GM18520 (cell line): ENCODE data around the gene ARPC1A.
"Not testable (repeated sequence)": the region's sequence is repeated elsewhere in the genome, so short reads cannot be mapped to it uniquely, and the experiment has no call there.

Experiments
- ATAC-seq: cut with Tn5 transposase; IDR thresholded peaks from one replicate; pipeline ENCODE4 v1.9.1; 2021; ENCODE audit not compliant: unreplicated experiment

ARPC1A gene

DNA sequence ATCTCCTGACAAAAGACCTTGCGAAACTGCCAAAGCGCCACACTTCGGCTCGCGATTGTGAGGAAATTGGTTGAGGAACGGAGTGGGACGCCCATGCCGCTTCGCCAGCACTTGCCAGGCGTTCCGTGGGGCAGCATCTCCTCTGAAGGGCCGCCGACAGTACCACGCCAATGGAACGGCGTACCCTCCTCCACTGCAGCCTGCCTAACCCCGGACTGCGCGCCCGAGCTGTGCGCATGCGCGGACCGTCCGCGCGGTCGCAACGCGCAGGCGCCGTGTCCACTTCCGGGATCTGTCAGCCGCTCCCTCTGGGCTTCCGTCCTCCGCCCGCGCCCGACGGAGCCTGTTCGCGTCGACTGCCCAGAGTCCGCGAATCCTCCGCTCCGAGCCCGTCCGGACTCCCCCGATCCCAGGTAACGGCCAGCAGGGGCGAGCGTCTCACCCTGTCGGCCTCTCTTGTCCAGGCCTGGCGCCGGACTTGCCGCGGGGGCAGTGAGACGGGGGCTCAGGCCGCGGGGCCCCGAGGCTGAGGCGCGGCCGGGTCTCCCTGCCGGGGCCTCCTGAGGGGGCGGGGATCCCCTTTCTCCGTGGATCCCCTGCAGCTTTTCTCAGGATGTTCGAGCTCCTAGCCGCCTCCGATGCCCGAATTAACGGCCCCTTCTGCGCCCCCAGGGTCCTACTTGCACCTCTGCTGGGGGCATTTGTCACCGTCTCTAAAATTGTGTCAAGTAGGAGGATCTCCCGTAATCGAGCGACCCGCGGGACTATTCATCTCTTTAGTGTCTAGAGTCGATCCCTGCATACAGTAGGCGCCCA is at the start of gene ARPC1A:
ARPC1A (plus strand) TSS at position 307 of the 816 bp plus-strand sequence. CDS start 7,456 bp downstream, outside the sequence.
- ATAC-seq = peak; percentile 90

DNA sequence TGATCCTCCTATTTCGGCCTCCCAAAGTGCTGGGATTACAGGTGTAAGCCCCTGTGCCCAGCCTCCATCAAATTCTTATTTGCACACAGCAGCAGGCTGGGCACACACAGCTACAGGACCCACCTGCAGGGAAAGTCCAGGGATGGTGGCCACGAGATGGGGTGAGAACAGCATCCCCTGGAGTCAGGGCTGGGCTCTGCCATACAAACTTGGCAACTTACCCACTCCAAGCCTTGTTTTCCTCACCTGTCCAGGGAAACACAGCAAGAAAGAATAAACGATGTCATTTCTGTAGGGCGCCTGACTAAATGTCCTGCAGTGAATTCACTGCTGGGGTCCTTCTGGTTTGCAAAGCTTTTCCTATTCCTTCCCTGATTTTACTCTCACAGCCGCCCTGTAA is 47.5 kb upstream of the ARPC1A start:
- no peak for ATAC-seq

DNA sequence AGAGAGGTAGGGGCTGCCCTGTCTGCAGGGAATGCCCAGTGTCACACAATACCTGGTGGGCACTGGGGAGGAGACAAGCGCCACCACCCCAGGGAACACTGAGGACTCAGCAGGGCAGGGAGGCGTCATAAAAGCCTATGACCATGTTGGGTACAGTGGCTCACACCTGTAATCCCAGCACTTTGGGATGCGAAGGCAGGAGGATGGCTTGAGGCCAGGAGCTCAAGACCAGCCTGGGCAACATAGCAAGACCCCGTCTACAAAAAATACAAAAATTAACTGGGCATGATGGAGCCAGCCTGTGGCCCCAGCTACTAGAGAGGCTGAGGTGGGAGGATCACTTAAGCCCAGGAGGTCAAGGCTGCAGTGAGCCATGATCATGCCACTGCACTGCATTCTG is 41.5 kb upstream of the ARPC1A start:
- ATAC-seq = not testable (repeated sequence)

DNA sequence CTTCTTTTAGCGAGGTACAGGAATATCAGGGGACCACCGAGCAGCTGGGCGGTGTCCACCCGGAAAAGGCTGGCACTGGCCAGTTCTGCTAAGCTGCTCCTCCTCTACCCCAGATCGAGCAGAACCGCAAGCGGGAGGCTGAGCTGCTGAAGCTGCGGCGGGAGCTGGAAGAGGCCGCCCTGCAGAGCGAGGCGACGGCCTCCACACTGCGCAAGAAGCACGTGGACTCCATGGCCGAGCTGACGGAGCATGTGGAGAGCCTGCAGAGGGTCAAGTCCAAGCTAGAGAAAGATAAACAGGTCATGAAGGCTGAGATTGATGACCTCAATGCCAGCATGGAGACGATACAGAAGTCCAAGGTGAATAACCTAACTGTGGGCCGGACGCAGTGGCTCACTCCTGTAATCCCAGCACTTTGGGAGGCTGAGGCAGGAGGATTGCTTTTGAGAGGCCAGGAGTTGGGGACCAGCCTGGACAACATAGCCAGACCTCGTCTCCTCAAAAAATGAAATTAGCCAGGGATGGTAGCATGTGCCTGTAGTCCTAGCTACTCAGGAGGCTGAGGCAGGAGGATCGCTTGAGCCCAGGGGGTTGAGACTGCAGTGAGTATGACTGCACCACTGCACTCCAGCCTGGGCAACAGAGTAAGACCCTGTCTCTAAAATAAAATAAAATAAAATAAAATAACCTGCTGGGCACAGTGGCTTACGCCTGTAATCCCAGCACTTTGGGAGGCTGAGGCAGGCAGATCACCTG is 37.7 kb upstream of the ARPC1A start:
- no peak for ATAC-seq

DNA sequence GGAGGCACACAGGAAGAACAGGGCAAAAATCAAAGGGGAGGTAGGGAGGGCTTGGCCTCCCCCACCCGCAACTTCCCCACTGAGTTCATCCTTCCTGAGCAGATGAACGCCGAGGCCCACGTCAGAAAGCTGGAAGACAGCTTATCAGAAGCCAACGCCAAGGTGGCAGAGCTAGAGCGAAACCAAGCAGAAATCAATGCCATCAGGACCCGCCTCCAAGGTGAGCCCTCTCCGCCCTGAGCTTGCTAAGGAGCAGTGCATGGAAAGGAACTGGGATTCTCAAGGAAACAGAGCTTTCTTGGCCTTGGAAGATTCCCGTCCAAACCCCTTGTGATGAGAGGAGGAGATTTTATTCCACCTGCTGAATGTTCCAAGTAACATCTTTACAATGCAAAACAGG is 36.5 kb upstream of the ARPC1A start:
- ATAC-seq = no peak

DNA sequence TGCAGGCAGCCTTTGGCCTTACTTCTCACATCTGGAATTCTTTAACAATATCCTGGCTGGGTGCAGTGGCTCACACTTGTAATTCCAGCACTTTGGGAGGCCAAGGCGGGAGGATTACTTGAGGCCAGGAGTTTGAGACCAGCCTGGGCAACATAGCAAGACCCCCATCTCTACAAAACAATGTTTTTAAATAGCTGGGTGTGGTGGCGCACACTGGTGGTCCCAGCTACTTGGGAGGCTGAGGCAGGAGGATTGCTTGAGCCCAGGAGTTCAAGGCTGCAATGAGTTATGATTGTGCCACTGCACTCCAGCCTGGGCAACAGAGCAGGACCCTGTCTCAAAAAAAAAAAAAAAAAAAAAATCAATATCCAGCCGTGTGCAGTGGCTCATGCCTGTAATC is 35.5 kb upstream of the ARPC1A start:
- ATAC-seq = not testable (repeated sequence)

DNA sequence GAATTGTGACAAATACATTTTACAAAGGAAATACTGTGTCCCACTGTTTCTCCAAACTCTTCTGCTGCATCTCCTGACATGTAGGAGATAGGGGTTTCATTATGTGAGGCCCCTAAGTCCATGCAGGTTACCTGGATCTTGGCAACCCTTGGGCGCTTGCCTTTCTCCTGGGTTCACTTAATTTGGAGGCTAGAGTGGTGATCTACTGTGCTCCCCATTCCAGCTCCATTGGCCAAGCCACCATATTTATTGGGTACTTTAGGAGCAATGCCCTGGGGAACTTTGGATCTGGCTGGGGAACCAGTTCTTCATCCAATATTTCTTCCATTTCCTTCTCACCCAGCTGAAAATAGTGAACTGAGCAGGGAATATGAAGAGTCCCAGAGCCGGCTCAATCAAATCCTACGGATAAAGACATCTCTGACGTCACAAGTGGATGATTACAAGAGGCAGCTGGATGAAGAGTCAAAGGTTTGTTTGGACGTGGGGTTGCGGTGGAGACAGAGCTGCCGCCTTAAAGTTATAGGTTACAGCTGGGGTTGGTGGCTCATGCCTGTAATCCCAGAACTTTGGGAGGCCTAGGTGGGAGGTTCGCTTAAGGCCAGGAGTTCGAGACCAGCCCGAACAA is 34.6 kb upstream of the ARPC1A start:
- ATAC-seq = no peak

DNA sequence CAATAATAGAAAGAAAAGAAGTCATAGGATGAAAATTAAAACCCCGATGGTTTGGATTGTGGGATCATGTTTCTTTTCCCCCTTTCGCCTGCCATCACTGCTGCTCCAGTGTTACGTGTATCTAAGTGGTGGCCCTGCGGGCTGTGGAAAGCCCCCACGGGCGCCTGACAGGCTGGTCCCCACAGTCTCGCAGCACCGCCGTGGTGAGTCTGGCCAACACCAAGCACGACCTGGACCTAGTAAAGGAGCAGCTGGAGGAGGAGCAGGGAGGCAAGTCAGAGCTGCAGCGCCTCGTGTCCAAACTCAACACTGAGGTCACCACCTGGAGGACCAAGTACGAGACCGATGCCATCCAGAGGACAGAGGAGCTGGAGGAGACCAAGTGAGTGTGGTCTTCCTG is 33.6 kb upstream of the ARPC1A start:
- ATAC-seq = no peak

DNA sequence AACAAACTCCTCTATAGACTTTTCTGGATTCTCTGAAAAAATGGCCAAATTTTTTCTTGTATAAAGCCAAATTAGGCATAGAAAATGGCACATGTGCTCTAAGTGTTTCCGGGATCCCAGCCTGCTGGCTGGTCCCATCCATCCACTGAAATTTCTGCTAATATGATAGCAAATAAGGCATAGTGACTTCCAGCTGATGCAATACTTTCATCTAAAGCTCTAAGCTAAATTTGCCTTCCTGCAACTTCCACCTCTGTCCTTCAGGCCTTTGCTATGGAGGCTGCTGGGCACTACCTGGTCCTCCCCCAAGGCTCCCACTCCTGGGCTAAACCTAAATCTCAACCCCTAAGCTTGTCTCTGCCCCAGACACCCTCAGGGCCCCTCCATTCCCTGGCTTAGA is 32.5 kb upstream of the ARPC1A start:
- ATAC-seq = no peak

DNA sequence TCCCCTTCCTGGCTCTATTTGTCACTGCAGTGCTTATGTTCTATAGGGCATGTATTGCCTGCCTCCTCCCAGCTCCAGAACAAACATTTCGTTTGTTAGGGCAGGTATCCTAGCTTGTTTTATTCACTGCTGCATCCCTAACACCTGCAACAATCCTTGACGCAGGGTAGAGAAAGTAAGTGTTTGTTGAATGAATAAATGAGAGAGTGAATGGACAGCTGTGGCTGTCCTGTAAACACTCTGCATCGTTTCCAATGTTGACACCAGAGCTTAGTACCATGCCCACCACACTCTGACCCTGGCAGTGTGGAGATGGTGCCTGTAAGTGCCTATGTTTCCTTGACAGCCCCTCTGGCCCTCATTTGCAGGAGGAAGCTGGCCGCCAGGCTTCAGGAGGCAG is 32.0 kb upstream of the ARPC1A start:
- no peak for ATAC-seq

DNA sequence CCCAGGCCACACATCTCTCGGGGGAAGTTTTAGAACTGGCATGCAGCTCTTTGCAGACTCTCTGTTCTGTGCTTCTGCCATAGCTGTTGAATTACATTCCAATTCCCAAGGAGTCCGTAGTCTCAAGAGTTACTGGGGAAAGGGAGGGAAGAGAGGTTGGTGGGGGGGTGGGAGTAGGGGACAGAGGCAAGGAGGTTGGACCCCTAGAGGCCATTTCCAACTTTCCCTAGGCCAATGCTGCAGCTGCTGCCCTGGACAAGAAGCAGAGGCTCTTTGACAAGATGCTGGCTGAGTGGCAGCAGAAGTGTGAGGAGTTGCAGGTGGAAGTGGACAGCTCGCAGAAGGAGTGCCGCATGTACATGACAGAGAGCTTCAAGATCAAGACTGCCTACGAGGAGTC is 29.2 kb upstream of the ARPC1A start:
- no peak for ATAC-seq

DNA sequence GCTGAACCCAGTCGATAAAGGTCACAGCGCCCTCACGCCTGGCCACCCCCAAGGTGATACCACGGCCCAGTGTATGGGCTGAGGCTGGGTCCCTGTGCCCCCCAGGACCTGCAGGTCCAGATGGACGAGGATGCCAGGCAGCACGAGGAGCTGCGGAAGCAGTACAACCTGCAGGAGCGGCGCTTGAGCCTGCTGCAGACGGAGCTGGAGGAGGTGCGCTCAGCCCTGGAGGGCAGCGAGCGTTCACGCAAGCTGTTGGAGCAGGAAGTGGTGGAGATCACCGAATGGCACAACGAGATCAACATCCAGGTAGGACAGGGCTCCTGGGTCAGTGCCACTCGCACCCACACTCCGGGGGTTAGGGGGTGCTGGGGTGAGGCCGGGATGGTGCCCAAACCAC is 24.2 kb upstream of the ARPC1A start:
- no peak for ATAC-seq

DNA sequence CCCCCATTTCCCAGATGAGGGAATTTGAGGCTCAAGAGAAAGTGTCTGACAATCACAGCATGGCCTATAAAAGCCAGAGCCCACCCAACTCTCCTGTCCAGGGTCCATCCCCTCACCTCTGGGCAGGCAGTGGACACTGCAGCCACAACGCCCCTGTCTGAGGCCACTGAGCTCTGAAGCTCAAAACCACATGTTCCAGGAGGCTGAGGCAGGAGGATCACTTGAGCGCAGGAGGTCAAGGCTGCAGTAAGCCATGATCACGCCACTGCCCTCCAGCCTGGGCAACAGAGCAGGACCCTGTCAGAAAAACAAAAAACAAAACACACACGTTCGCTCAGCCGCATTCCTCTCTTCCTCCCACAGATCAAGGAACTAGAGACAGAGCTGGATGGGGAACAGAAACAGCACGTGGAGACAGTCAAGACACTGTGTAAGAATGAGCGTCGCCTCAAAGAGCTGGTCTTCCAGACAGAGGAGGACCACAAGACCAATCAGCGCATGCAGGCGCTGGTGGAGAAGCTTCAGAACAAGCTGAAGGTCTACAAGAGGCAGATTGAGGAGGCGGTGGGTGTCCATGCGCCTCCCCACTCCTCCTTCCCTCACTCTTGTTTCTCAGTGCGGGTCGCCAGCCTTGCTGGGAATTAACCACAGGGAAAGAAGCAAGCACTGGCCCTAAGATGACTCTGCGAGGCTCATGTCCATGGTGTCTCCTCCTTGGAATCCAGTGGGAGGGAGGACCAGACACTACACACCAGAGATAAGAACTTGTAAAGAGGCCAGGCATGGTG is 20.0 kb upstream of the ARPC1A start:
- no peak for ATAC-seq

DNA sequence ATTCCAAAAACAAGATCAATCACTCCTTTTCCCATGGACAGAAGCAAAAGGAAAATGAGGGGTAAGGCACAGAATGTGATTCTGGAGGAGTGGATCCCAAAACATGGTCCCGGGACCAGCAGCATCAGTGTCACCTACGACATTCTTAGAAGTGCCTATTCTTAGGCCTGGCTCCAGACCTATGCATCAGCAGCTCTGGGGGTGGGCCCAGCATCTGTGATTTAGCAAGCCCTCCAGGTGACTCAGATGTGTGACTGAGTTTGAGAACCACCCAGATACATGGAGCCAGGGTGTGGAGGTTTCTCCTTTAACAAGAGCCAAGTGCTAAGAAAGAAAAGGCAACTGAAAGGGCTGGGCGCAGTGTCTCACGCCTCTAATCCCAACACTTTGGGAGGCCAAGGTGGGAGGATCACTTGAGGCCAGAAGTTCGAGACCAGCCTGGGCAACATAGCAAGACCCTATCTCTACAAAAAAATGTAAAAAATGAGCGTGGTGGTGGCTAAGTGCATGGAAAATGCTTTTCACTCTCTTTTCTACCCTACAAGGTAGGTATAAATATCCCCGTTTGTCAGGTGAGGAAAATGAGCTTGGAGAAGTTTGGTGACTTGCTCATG is 17.1 kb upstream of the ARPC1A start:
- no peak for ATAC-seq

DNA sequence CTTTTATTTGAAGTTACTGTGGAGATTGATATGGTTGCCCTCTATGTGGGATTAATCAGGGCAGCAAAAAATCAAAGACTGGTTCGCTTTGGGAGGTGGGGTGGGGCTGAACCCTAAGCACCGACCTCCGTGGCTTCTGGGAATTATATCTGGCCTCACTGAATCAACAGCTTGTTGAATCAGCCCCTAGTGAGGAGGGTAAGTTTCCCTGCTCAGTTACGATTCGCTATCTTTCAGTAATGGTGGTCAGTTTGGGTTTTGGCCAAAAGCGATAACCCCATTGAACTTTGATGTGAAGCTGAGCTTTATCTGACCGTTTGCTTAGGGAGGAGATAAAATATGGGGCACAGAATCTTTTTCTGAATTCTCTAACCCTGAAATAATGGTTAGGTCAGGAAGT is 16.6 kb upstream of the ARPC1A start:
- ATAC-seq = no peak

DNA sequence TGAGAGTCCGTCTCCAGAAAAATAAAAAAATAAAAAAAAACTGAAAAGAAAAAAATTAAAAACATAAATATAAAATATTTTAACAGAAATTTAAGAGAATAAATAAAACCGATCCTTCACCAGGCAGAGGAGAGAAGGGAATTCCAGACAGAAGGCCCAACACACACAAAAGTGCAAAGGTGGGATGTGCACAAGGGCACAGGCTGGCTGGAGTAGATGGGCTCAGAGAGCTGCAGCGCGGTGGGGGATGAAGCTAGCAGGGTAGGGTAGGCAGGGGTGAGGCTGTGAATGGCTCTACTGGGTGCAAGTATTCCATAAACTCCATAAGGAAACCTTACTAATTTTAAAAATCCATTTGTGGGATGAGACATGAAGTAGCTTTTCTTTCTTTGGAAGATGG is 15.7 kb upstream of the ARPC1A start:
- ATAC-seq = no peak

DNA sequence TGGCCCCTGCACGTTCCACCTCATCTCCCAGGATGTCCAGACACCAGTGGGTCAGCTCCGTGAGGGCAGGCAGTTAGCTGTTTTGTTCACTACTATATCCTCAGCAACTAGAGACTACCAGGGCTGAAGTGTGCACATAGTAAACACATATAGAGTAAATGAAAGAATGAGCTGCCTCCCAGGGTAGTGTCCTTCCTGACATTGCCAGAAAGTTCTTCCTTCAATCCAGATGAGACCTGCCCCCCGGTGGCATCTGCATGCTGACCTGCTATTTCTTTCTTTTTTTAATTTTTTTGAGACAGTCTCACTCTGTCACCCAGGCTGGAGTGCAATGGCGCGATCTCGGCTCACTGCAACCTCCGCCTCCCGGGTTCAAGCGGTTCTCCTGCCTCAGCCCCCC is 14.0 kb upstream of the ARPC1A start:
- no peak for ATAC-seq

DNA sequence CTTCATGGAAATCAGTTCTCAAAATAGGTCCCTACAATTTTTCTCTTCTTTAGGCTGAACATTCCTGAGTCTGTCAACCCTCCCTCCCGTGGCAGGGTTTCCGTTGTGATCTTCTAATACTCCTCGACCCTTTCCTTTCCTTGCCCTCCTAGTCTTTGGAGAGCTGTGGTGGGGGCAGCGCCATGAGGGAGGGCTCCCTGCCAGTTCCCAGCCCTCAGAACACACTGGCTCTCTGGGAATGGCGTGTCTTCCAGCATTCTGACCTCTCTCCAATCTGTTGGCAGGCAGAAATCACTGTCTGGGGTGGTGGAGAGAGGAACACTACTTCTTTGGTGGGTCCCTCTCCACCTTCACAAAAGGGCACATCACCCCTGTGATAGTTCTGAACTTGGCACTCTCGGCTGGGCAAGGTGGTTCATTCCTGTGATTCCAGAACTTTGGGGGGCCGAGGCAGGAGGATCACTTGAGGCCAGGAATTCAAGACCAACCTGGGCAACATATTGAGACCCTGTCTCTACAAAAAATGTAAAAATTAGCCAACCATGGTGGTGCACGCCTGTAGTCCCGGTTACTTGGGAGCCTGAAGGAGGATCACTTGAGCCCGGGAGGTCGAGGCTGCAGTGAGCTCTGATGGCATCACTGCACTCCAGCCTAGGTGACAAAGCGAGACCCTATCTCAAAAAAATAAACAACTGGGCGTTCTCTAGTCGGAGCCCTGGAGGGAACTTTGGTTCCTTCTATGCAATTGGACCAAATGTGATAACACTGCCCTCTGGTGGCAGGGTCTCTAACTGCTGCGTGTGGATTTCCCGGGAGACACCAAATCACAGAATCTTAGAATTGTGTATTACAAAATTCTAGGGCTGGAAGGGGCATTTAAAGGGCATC is 13.1 kb upstream of the ARPC1A start:
- no peak for ATAC-seq

DNA sequence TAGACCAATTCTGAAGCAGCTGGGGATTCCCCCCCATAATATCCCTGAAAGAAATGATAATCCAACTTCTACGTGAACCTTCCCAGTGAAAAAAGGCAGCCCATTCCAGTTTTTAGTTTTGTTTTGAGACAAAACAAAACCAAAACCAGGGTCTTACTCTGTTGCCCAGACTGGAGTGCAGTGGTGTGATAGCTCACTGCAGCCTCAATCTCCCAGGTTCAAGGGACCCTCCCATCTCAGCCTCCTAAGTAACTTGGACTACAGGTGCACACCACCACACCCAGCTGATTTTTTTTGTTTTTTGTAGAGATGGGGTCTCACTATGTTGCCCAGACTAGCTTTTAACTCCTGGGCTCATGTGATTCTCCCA is 12.5 kb upstream of the ARPC1A start:
- no peak for ATAC-seq

DNA sequence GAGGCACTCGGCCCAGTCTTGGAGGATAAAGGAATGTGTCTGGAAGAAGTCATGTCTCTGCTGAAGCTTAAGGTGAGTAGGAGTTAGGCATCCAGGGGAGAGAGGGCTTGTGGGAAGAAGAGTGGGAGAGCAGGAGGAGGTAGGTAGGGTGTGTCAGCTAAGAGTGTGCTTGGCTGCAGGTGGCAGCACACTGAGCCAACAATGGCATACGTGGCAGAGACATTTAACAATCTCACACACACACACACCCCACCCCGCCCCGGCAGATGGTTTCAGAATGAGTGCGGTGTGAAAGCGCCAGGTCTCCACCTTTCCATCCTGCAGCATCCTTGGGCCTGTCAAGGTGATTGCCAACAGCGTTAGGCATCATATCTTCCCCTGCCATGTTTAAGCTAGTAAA is 11.2 kb upstream of the ARPC1A start:
- no peak for ATAC-seq
